ENCODE measurements around the gene C5orf46. TPM values are rescaled to one million over a fixed set of nuclear protein-coding genes. Genes with fewer than 3 reads are reported as not detected.

Gene C5orf46
- total RNA-seq = not detected in 2 replicates

GRCh38 chr5:147906326-147907095 is at the start of gene C5orf46:
Gene C5orf46, minus strand, starts transcription at chr5:147906538. Its CDS starts 37 bp downstream, at chr5:147906501.

GRCh38 chr5:147878066-147878759 is 28.1 kb downstream of the C5orf46 start, which contains the start of gene SCGB3A2:
Gene SCGB3A2, plus strand, starts transcription at chr5:147878711. Its CDS starts 93 bp downstream, at chr5:147878804.

Other genes with a start within 250 kb of the C5orf46 start
- gene JAKMIP2, start 123.8 kb downstream of the C5orf46 start, total RNA-seq = 0.39 and 1.1 TPM in 2 replicates
- not detected in 2 replicates for gene SPINK1, start 74.9 kb downstream of the C5orf46 start, total RNA-seq
- not detected in 2 replicates for gene SCGB3A2, start 27.8 kb downstream of the C5orf46 start, total RNA-seq
- gene SPINK5, start 157.4 kb upstream of the C5orf46 start, total RNA-seq = not detected in 2 replicates